ENCODE measurements around the gene ZNF442.
"Not testable (repeated sequence)": the region's sequence is repeated elsewhere in the genome, so short reads cannot be mapped to it uniquely, and the experiment has no call there.

The ZNF442 gene

GRCh38 chr19:12365236-12366162 lies at the start of gene ZNF442:
Gene ZNF442, minus strand, starts transcription at chr19:12365683. Its CDS starts 2,052 bp downstream, at chr19:12363631.
- DNase-seq (ENCODE audit: low spot score): peak; percentile 94

- no peak for DNase-seq (ENCODE audit: low spot score)
Observed at GRCh38 chr19:12411893-12412292, 46.4 kb upstream of the ZNF442 start.

- peak; percentile 64 for DNase-seq (ENCODE audit: low spot score)
Observed at GRCh38 chr19:12400633-12401502, 35.4 kb upstream of the ZNF442 start, which contains the start of gene ZNF799. Gene ZNF799, minus strand, starts transcription at chr19:12401271. Its CDS starts 201 bp downstream, at chr19:12401070.

GRCh38 chr19:12399901-12400632 lies 34.6 kb upstream of the ZNF442 start:
- DNase-seq (ENCODE audit: low spot score): peak; percentile 2

GRCh38 chr19:12391148-12391547 lies 25.7 kb upstream of the ZNF442 start:
- DNase-seq (ENCODE audit: low spot score): not testable (repeated sequence)

- not testable (repeated sequence) for DNase-seq (ENCODE audit: low spot score)
Observed at GRCh38 chr19:12386365-12386764, 20.9 kb upstream of the ZNF442 start.

GRCh38 chr19:12380444-12380737 lies 14.9 kb upstream of the ZNF442 start:
- DNase-seq (ENCODE audit: low spot score): no peak

GRCh38 chr19:12379732-12380443 lies 14.4 kb upstream of the ZNF442 start:
- no peak for DNase-seq (ENCODE audit: low spot score)

GRCh38 chr19:12374026-12374425 lies 8.5 kb upstream of the ZNF442 start:
- no peak for DNase-seq (ENCODE audit: low spot score)

GRCh38 chr19:12364391-12365235 lies 870 bp downstream of the ZNF442 start:
- peak; percentile 6 for DNase-seq (ENCODE audit: low spot score)

GRCh38 chr19:12362236-12362635 lies 3.2 kb downstream of the ZNF442 start:
- DNase-seq (ENCODE audit: low spot score): not testable (repeated sequence)

GRCh38 chr19:12353375-12353774 lies 12.1 kb downstream of the ZNF442 start:
- no peak for DNase-seq (ENCODE audit: low spot score)

- DNase-seq (ENCODE audit: low spot score): no peak
Observed at GRCh38 chr19:12350890-12351197, 14.6 kb downstream of the ZNF442 start.

- DNase-seq (ENCODE audit: low spot score): no peak
Observed at GRCh38 chr19:12350185-12350889, 15.1 kb downstream of the ZNF442 start.

- no peak for DNase-seq (ENCODE audit: low spot score)
Observed at GRCh38 chr19:12346896-12347295, 18.6 kb downstream of the ZNF442 start.

- no peak for DNase-seq (ENCODE audit: low spot score)
Observed at GRCh38 chr19:12345197-12345596, 20.3 kb downstream of the ZNF442 start.

- peak; percentile 83 for DNase-seq (ENCODE audit: low spot score)
Observed at GRCh38 chr19:12333162-12334159, 32.0 kb downstream of the ZNF442 start, which contains the start of gene ZNF563. Gene ZNF563, minus strand, starts transcription at chr19:12333633. Its CDS starts 151 bp downstream, at chr19:12333482.

- peak; percentile 60 for DNase-seq (ENCODE audit: low spot score)
Observed at GRCh38 chr19:12331211-12331941, 34.1 kb downstream of the ZNF442 start.
